SJCRH30 (cell line): ENCODE measurements around the gene METAP1D. TPM values are rescaled to one million over a fixed set of nuclear protein-coding genes. Genes with fewer than 3 reads are reported as not detected.
"Not testable (repeated sequence)": the region's sequence is repeated elsewhere in the genome, so short reads cannot be mapped to it uniquely, and the experiment has no call there.

Experiments
- DNase-seq, 2 experiments: peaks; one replicate each; pipeline ENCODE4 v3.0.0-alpha.2; 2015 to 2020
- H3K27ac ChIP-seq: fragments of 250-450 bp; sonication (Bioruptor Pico); 2 replicates; pipeline ENCODE4 v1.5.1; 2020; ENCODE audit warnings: mild to moderate bottlenecking, moderate library complexity
- H3K27me3 ChIP-seq: fragments of 250-450 bp; sonication (Bioruptor Pico); 2 replicates; pipeline ENCODE4 v1.5.1; 2020; ENCODE audit warnings: mild to moderate bottlenecking, moderate library complexity
- H3K36me3 ChIP-seq: fragments of 250-450 bp; sonication (Bioruptor Pico); 2 replicates; pipeline ENCODE4 v1.5.1; 2020; ENCODE audit warnings: mild to moderate bottlenecking, moderate library complexity
- H3K4me1 ChIP-seq: fragments of 250-450 bp; sonication (Bioruptor Pico); 2 replicates; pipeline ENCODE4 v1.5.1; 2020; ENCODE audit warnings: mild to moderate bottlenecking, moderate library complexity
- H3K4me3 ChIP-seq: fragments of 250-450 bp; sonication (Bioruptor Pico); 2 replicates; pipeline ENCODE4 v1.5.1; 2020; ENCODE audit warnings: mild to moderate bottlenecking, moderate library complexity
- H3K9me3 ChIP-seq: fragments of 250-450 bp; sonication (Bioruptor Pico); replicated peaks from 2 replicates; pipeline ENCODE4 v1.5.1; 2020; ENCODE audit warnings: mild to moderate bottlenecking, moderate library complexity
- total RNA-seq: library from RNA; depleted of rRNA; stranded (reverse); fragments of >200 nt; shearing (Covaris generic); gene quantifications from 2 replicates; pipeline ENCODE4 v1.2.3, GENCODE V29; 2014; rRNA removed

METAP1D gene
- total RNA-seq, 1 experiment from 2014 or later: 6.0 TPM

DNA sequence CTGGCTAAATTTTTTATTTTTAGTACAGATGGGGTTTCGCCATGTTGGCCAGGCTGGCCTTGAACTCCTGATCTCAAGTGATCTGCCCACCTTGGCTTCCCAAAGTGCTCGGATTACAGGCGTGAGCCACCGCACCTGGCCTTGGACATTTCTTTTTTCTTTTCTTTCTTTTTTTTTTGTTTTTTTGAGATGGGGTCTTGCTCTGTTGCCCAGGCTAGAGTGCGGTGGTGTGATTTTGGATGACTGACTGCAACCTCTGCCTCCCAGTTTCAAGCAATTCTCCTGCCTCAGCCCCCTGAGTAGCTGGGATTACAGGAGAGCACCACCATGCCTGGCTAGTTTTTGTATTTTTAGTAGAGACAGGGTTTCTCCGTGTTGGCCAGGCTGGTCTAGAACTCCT is 114.4 kb downstream of the METAP1D start:
- H3K4me1 ChIP-seq, H3K27ac ChIP-seq, DNase-seq, H3K9me3 ChIP-seq, H3K4me3 ChIP-seq, H3K27me3 ChIP-seq, H3K36me3 ChIP-seq: not testable (repeated sequence)

DNA sequence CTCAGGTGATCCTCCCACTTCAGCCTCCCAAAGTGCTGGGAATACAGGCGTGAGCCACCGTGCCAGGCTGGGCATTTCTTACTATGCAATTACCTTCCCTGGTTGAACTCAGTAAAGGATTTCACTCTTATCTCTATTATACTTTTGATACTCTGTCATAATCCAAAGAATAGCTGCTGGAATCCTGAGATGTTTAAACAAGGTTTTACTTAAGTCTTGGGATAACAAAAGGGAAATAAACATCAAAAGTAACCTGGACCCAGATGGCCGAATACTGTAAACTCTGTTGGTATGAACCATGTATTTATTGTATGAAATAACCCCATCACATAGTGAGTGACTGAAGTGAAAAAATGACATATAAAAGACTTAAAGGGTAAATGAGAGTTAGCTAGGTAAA is 114.8 kb downstream of the METAP1D start:
- no peaks in the 10 kb centered on the region for H3K9me3 ChIP-seq
- DNase-seq: no peak
- no peaks in the 10 kb centered on the region for H3K36me3 ChIP-seq
- no peaks in the 10 kb centered on the region for H3K4me1 ChIP-seq
- H3K27me3 ChIP-seq: no peaks in the 10 kb centered on the region
- H3K27ac ChIP-seq: no peak overlapping the region
- H3K4me3 ChIP-seq: no peak overlapping the region

DNA sequence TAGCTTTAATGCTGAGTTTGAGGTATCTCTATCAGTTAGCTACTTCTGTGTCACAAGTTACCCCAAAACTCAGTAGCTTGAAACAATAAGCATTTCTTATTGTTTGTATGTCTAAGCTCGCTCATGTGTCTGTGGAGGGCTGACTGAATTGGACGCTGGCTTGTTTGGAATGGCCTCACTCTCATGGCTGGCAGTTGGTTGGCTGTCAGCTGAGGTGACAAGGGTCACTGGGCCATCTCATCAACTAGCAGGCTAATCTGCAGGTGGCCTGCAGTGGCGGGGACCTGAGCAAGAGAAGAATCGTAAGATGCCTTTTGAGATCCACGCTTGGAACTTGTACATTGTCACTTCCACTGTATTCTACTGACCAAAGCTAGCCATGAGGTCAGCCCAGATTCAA is 116.4 kb downstream of the METAP1D start:
- H3K4me3 ChIP-seq: no peak overlapping the region
- DNase-seq: no peak
- no peaks in the 10 kb centered on the region for H3K27me3 ChIP-seq
- no peaks in the 10 kb centered on the region for H3K9me3 ChIP-seq
- H3K27ac ChIP-seq: no peak overlapping the region
- no peaks in the 10 kb centered on the region for H3K36me3 ChIP-seq
- no peaks in the 10 kb centered on the region for H3K4me1 ChIP-seq

DNA sequence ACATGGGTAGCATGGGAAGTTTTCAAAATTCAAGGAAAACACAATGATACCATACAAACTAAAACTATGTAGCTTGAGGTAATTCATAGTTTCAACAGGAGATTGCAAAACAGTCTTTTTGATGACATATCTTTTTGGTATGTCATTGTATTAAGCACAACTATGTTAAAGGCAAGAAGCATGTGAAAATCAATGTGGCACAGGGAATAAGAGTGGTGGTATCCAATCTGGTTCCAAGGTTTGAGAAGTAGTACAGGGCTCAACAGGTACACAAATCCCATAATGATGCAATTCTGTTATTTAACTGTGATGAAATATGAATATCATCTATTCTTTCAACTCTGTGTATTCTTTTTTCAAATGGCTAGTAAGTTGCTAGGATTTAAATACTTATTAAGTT is 119.3 kb downstream of the METAP1D start:
- Histone ChIP-seq H3K27me3 (no peaks in the 10 kb centered on the region), H3K27ac (no peak overlapping the region), H3K36me3 (no peaks in the 10 kb centered on the region), H3K4me3 (no peak overlapping the region), H3K4me1 (no peaks in the 10 kb centered on the region), H3K9me3 (no peaks in the 10 kb centered on the region)
- DNase-seq: no peak

DNA sequence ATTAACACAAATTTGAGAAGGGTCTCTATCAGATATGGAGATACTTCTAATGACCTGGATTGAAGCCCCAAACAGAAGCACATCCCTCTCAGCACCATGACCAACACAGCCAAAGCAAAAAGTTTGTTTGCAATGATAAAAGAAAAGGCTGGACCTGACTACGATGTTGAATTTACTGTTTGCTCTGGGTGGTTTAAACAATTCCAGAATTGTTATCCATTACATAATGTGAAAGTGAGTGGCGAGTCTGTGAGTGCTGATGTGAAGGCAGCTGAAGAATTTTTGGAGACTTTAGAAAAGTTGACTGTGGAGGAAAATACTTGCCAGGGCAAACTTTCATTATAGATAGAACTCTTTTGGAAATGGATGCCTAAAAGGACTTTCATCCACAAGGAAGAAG is 120.4 kb downstream of the METAP1D start:
- no peaks in the 10 kb centered on the region for H3K27me3 ChIP-seq
- no peak overlapping the region for H3K4me3 ChIP-seq
- DNase-seq: no peak
- H3K27ac ChIP-seq: no peak overlapping the region
- no peaks in the 10 kb centered on the region for H3K9me3 ChIP-seq
- H3K4me1 ChIP-seq: no peaks in the 10 kb centered on the region
- H3K36me3 ChIP-seq: no peaks in the 10 kb centered on the region

DNA sequence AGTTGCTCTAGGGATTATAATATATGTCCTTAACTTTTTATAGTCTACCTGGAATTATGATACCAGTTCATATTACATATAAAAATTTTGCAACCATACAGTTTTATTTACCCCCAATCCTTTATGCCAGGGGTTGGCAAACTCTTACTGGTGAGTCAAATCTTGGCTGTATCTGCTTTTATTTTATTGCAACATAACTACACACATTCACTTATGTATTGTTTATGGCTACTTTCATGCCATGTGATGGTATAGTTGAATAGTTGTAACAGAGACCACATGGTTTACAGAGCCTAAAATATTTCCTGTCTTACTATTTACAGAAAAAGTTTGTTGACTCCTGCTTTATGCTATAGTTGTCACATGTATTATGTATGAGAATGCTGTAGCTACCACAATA is 128.7 kb downstream of the METAP1D start:
- H3K27ac ChIP-seq: no peak overlapping the region
- H3K4me1 ChIP-seq: no peaks in the 10 kb centered on the region
- DNase-seq: no peak
- no peaks in the 10 kb centered on the region for H3K9me3 ChIP-seq
- no peak overlapping the region for H3K4me3 ChIP-seq
- no peaks in the 10 kb centered on the region for H3K36me3 ChIP-seq
- no peaks in the 10 kb centered on the region for H3K27me3 ChIP-seq

DNA sequence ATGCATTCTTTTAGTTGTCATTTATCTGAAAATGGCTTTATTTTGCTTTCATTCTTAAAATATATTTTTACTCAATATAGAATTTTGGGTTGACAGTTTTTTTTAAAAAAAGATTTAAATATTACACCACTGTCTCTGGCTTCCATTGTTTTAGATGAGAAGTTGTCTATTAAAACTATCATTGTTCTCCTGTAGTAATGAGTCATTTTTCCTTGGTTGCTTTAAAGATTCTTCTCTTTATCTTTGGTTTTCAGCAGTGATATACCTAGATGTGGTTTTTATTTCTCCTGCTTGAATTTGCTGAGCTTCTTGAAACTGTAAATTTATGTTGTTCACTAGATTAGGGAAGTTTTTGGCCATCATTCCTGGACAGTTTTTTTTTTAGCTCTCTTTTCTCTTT is 129.7 kb downstream of the METAP1D start:
- Histone ChIP-seq H3K27ac (no peak overlapping the region), H3K4me3 (no peak overlapping the region), H3K4me1 (no peaks in the 10 kb centered on the region), H3K9me3 (no peaks in the 10 kb centered on the region), H3K27me3 (no peaks in the 10 kb centered on the region), H3K36me3 (no peaks in the 10 kb centered on the region)
- no peak for DNase-seq

Other genes with a start within 250 kb of the METAP1D start
- gene SLC25A12, start 105.7 kb upstream of the METAP1D start, total RNA-seq: 22.9 and 23.6 TPM in 2 replicates
- gene HAT1, start 77.5 kb upstream of the METAP1D start, total RNA-seq: 117 TPM in 2 replicates
- gene DLX1, start 85.6 kb downstream of the METAP1D start, total RNA-seq: 13.5 and 14.9 TPM in 2 replicates
- gene DLX2, start 102.9 kb downstream of the METAP1D start, total RNA-seq: 0.76 and 0.89 TPM in 2 replicates